ENCODE data around the gene RHOBTB3.
"Not testable (repeated sequence)": the region's sequence is repeated elsewhere in the genome, so short reads cannot be mapped to it uniquely, and the experiment has no call there.

Gene RHOBTB3

GRCh38 chr5:95821110-95822021 lies 90.2 kb downstream of the RHOBTB3 start:
- no peak for DNase-seq (ENCODE audit: low read depth)

- DNase-seq (ENCODE audit: low read depth): no peak
Measured at GRCh38 chr5:95822043-95822541, 91.0 kb downstream of the RHOBTB3 start.

GRCh38 chr5:95822542-95823181 lies 91.5 kb downstream of the RHOBTB3 start, which contains the start of gene GLRX:
Gene GLRX (minus strand): TSS chr5:95822726. CDS start chr5:95822662, 64 bp downstream.
- peak; percentile 86 for DNase-seq (ENCODE audit: low read depth)

- DNase-seq (ENCODE audit: low read depth): no peak
Measured at GRCh38 chr5:95823218-95823737, 92.1 kb downstream of the RHOBTB3 start.

GRCh38 chr5:95823738-95824609 lies 92.8 kb downstream of the RHOBTB3 start:
- peak; percentile 87 for DNase-seq (ENCODE audit: low read depth)

GRCh38 chr5:95824747-95825146 lies 93.6 kb downstream of the RHOBTB3 start:
- no peak for DNase-seq (ENCODE audit: low read depth)

- DNase-seq (ENCODE audit: low read depth): no peak
Measured at GRCh38 chr5:95825495-95825894, 94.4 kb downstream of the RHOBTB3 start.

GRCh38 chr5:95826949-95827891 lies 96.1 kb downstream of the RHOBTB3 start:
- no peak for DNase-seq (ENCODE audit: low read depth)

- no peak for DNase-seq (ENCODE audit: low read depth)
Measured at GRCh38 chr5:95827892-95828246, 96.7 kb downstream of the RHOBTB3 start.

GRCh38 chr5:95830226-95830625 lies 99.1 kb downstream of the RHOBTB3 start:
- no peak for DNase-seq (ENCODE audit: low read depth)

GRCh38 chr5:95832664-95833063 lies 101.5 kb downstream of the RHOBTB3 start:
- no peak for DNase-seq (ENCODE audit: low read depth)

GRCh38 chr5:95835682-95836385 lies 104.7 kb downstream of the RHOBTB3 start:
- no peak for DNase-seq (ENCODE audit: low read depth)

- no peak for DNase-seq (ENCODE audit: low read depth)
Measured at GRCh38 chr5:95836544-95836943, 105.4 kb downstream of the RHOBTB3 start.

GRCh38 chr5:95836971-95837370 lies 105.8 kb downstream of the RHOBTB3 start:
- not testable (repeated sequence) for DNase-seq (ENCODE audit: low read depth)

GRCh38 chr5:95837492-95837891 lies 106.4 kb downstream of the RHOBTB3 start:
- no peak for DNase-seq (ENCODE audit: low read depth)

GRCh38 chr5:95838001-95838520 lies 106.9 kb downstream of the RHOBTB3 start:
- no peak for DNase-seq (ENCODE audit: low read depth)

GRCh38 chr5:95838556-95838955 lies 107.4 kb downstream of the RHOBTB3 start:
- DNase-seq (ENCODE audit: low read depth): no peak

- DNase-seq (ENCODE audit: low read depth): no peak
Measured at GRCh38 chr5:95839658-95840057, 108.5 kb downstream of the RHOBTB3 start.

- DNase-seq (ENCODE audit: low read depth): no peak
Measured at GRCh38 chr5:95840956-95841705, 110.0 kb downstream of the RHOBTB3 start.

All from fibroblast of the conjunctiva (primary cell).